Panc1 (cell line): Measurements from ENCODE around the gene KBTBD2. TPM values are rescaled to one million over a fixed set of nuclear protein-coding genes. Genes with fewer than 3 reads are reported as not detected.
"Not testable (repeated sequence)": the region's sequence is repeated elsewhere in the genome, so short reads cannot be mapped to it uniquely, and the experiment has no call there.

Experiments used
- ATAC-seq: fragments of 200-7000 bp; cut with Tn5 transposase; 2 replicates; pipeline ENCODE4 v1.9.1; 2020; ENCODE audit warnings: mild to moderate bottlenecking, moderate library complexity
- BruUV-seq: library from RNA; stranded (reverse); fragments of 400-500 nt; replicated peaks from 2 replicates; lab custom pipeline; 2021; lab: Mats Ljungman, UMichigan
- CTCF ChIA-PET: fragments of 300-600 bp; sonication (Branson Sonifier 250); formaldehyde crosslinking; loops from one replicate; lab custom pipeline; 2022; ENCODE audit warnings: antibody characterized with exemption; lab: Charles Lee
- POLR2A ChIA-PET: fragments of 300-600 bp; sonication (Branson Sonifier 250); formaldehyde crosslinking; loops from one replicate; lab custom pipeline; 2022; ENCODE audit warnings: antibody characterized with exemption; lab: Charles Lee
- DNase-seq: peaks from one replicate; pipeline ENCODE4 v3.0.0-alpha.2; 2010; ENCODE audit warnings: low read depth, low spot score
- H3K27ac ChIP-seq: 2 replicates; pipeline ENCODE4 v1.5.1; 2011; ENCODE audit warnings: mild to moderate bottlenecking, low read length, inconsistent platforms
- H3K27me3 ChIP-seq: fragments of 200-500 bp; sonication (Bioruptor generic); 2 replicates; pipeline ENCODE4 v1.6.0; 2014; ENCODE audit warnings: low read length, inconsistent platforms; ENCODE audit not compliant: control insufficient read depth, insufficient read depth
- H3K36me3 ChIP-seq: fragments of 200-500 bp; sonication (Bioruptor generic); 2 replicates; pipeline ENCODE4 v1.5.1; 2014; ENCODE audit warnings: inconsistent platforms, mild to moderate bottlenecking, low read length, moderate library complexity; ENCODE audit not compliant: control insufficient read depth, insufficient read depth
- H3K4me1 ChIP-seq: 2 replicates; pipeline ENCODE4 v1.5.1; 2011; ENCODE audit warnings: inconsistent platforms, mild to moderate bottlenecking, low read length, moderate library complexity; ENCODE audit not compliant: control insufficient read depth, insufficient read depth
- H3K4me3 ChIP-seq, 2 experiments: 2 replicates each; pipeline ENCODE4 v1.5.1; 2011 to 2012; ENCODE audit warnings: low read depth in 2 of 2, low read length in 2 of 2, mild to moderate bottlenecking in 2 of 2, inconsistent platforms in 1 of 2, moderate library complexity in 1 of 2
- H3K9me3 ChIP-seq: fragments of 200-500 bp; sonication (Bioruptor generic); 2 replicates; pipeline ENCODE4 v1.5.1; 2014; ENCODE audit warnings: low read depth, mild to moderate bottlenecking, inconsistent platforms, low read length, moderate library complexity; ENCODE audit not compliant: control insufficient read depth, insufficient read depth
- CTCF ChIP-seq: fragments of 450-650 bp; IDR thresholded peaks from 2 replicates; pipeline ENCODE4 v1.5.1; 2017; ENCODE audit warnings: mild to moderate bottlenecking
- POLR2AphosphoS5 ChIP-seq: IDR thresholded peaks from 2 replicates; pipeline ENCODE4 v1.6.1; 2012; ENCODE audit warnings: mild to moderate bottlenecking, low read depth, low read length, moderate library complexity
- REST ChIP-seq, 2 experiments: IDR thresholded peaks; 2 replicates each; pipeline ENCODE4 v1.6.1; 2011 to 2012; ENCODE audit warnings: low read depth in 2 of 2, control low read depth in 1 of 2, low read length in 1 of 2, mild to moderate bottlenecking in 1 of 2, moderate library complexity in 1 of 2; ENCODE audit not compliant: insufficient read depth in 1 of 2
- SIN3A ChIP-seq: IDR thresholded peaks from 2 replicates; pipeline ENCODE4 v1.6.1; 2012; ENCODE audit warnings: low read depth, mild to moderate bottlenecking, low read length, moderate library complexity, borderline replicate concordance; ENCODE audit not compliant: insufficient read depth
- TCF7L2 ChIP-seq: IDR thresholded peaks from 2 replicates; pipeline ENCODE4 v1.6.1; 2011; ENCODE audit warnings: mild to moderate bottlenecking, low read depth, low read length, inconsistent platforms
- in situ Hi-C: cut with HindIII; loops from 2 replicates; pipeline ENCODE4 v1.10.0; 2016; ENCODE audit warnings: low sequenced_read_pairs, low pct_unique_long_range_greater_than_20kb
- intact Hi-C: fragments of 100-400 bp; cut with micrococcal nuclease; formaldehyde crosslinking; loops from one replicate; pipeline ENCODE4 v1.10.0; 2022; ENCODE audit not compliant: unreplicated experiment
- total RNA-seq: library from RNA; stranded (reverse); gene quantifications from one replicate; pipeline ENCODE4 v1.2.1, GENCODE V29; 2021; ENCODE audit not compliant: unreplicated experiment

Gene KBTBD2
- total RNA-seq, 1 experiment from 2014 or later = 36.8 TPM

GRCh38 chr7:32868116-32868515 lies 23.4 kb downstream of the KBTBD2 start:
- intact Hi-C loops (no loop called here), in situ Hi-C loops (no loop called here)
- H3K27me3 ChIP-seq = no peaks in the 10 kb centered on the region
- H3K9me3 ChIP-seq = no peaks in the 10 kb centered on the region
- no TSS peak for BruUV-seq
- H3K27ac ChIP-seq = no peak overlapping the region
- H3K4me1 ChIP-seq = no peaks in the 10 kb centered on the region
- DNase-seq (no peak), ATAC-seq (no peak)
- ChIA-PET CTCF (interaction anchor here (1.6 kb wide), 1 partner anchor 22 kb away, joined by 5 read pairs; no protein-coding TSS in a partner anchor), POLR2A (no interaction called here)
- TF ChIP-seq CTCF (no peak), REST (IDR thresholded peaks at IDR 0.05; ENCODE audit: insufficient read depth in 1 of 2, low read depth in 2 of 2, low read length in 1 of 2) (no peak), TCF7L2 (no peak), SIN3A (no peak), POLR2AphosphoS5 (no peak)
- peaks cover 19% of the 10 kb centered on the region for H3K36me3 ChIP-seq
- no peak overlapping the region for H3K4me3 ChIP-seq

GRCh38 chr7:32865448-32866030 lies 26.0 kb downstream of the KBTBD2 start:
- intact Hi-C loops (no loop called here), in situ Hi-C loops (no loop called here)
- peaks cover 12% of the 10 kb centered on the region for H3K36me3 ChIP-seq
- ATAC-seq = 0 out of 2 replicates have a peak, but pooled peaks have one; percentile 28
- no peak overlapping the region for H3K27ac ChIP-seq
- BruUV-seq = no TSS peak
- no peak overlapping the region for H3K4me3 ChIP-seq
- ChIA-PET POLR2A (no interaction called here), CTCF (no interaction called here)
- no peaks in the 10 kb centered on the region for H3K27me3 ChIP-seq
- no peak for DNase-seq
- no peaks in the 10 kb centered on the region for H3K4me1 ChIP-seq
- no peaks in the 10 kb centered on the region for H3K9me3 ChIP-seq
- TF ChIP-seq CTCF (no peak), SIN3A (no peak), POLR2AphosphoS5 (no peak)

GRCh38 chr7:32863872-32864271 lies 27.7 kb downstream of the KBTBD2 start:
- ATAC-seq, in situ Hi-C loops, H3K27me3 ChIP-seq, H3K4me1 ChIP-seq, H3K27ac ChIP-seq, H3K4me3 ChIP-seq, POLR2A ChIA-PET, CTCF ChIA-PET, H3K36me3 ChIP-seq, H3K9me3 ChIP-seq, DNase-seq, intact Hi-C loops, BruUV-seq: not testable (repeated sequence)
